ENCODE results near the gene NNMT. TPM values are rescaled to one million over a fixed set of nuclear protein-coding genes. Genes with fewer than 3 reads are reported as not detected.

The NNMT gene
- total and polyA plus RNA-seq, 2 donors (not counting 1 experiment from before 2014, with no cell fraction given): not detected

DNA sequence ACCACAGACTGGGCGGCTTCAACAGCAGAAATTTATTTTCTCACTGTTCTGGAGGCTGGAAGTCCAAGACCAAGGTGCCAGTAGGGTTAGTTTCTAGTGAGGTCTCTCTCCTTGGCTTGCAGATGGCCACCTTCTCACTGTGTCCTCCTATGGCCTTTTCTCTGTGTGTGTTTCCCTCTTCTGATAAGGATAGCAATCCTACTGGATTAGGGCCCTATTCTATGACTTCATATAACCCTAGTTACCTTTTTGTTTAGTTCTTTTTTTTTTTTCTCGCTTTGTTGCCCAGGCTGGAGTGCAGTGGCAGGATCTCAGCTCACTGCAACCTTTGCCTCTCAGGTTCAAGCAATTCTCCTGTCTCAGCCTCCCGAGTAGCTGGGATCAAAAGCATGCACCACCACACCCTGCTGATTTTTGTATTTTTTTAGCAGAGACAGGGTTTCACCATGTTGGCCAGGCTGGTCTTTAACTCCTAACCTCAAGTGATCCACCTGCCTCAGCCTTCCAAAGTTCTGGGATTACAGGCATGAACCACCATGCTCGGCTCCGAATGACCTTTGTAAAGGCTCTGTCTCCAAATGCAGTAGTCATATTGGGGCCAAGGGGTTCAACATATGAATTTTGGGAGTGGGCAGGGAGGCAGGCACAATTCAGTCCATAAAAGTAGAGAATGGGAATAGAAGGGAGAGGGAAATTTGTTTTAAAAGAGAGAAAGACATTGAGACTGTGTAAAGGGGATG lies 25.5 kb upstream of the NNMT start:
- Histone ChIP-seq H3K27me3 (replicated peaks in 1 of 4; ENCODE audit: control extremely low read depth in 1 of 4, control insufficient read depth in 3 of 4, insufficient read depth in 4 of 4, low read length in 3 of 4) (peaks cover 0 to 31% (median 15%) of the 10 kb centered on the region in 4 experiments), H3K9ac (ENCODE audit: low read length) (no peak overlapping the region), H3K36me3 (replicated peaks in 1 of 2; ENCODE audit: control extremely low read depth in 1 of 2, control insufficient read depth in 1 of 2, extremely low read depth in 1 of 2, insufficient read depth in 2 of 2, low read length in 1 of 2) (no peaks in the 10 kb centered on the region), H3K9me3 (ENCODE audit: control extremely low read depth in 1 of 3, control insufficient read depth in 2 of 3, insufficient read depth in 1 of 3, low read length in 2 of 3) (no peaks in the 10 kb centered on the region), H3K27ac (ENCODE audit: low read length in 2 of 2) (no peak overlapping the region), H3K4me2 (replicated peaks; ENCODE audit: low read depth, low read length, poor library complexity, severe bottlenecking) (no peak overlapping the region), H3K4me1 (ENCODE audit: control insufficient read depth in 2 of 2, insufficient read depth in 2 of 2, low read length in 2 of 2) (no peaks in the 10 kb centered on the region), H3K4me3 (ENCODE audit: control extremely low read depth in 1 of 5, extremely low read depth in 1 of 5, insufficient read depth in 1 of 5, low read depth in 2 of 5, low read length in 4 of 5) (no peak overlapping the region), H2AFZ (ENCODE audit: insufficient read depth, low read depth, low read length, poor library complexity, severe bottlenecking) (no peak overlapping the region), H4K20me1 (ENCODE audit: control insufficient read depth, insufficient read depth, low read length, poor library complexity, severe bottlenecking) (no peaks in the 10 kb centered on the region), H3K79me2 (ENCODE audit: control insufficient read depth, insufficient read depth, low read length) (no peaks in the 10 kb centered on the region)
- 89% methylated on average over 4 of the region's 5 CpGs for WGBS (ENCODE audit: insufficient coverage)
- intact Hi-C loops (cut with micrococcal nuclease): no loop called here
- POLR2A ChIA-PET: no interaction called here
- TF ChIP-seq, protein P1, sequence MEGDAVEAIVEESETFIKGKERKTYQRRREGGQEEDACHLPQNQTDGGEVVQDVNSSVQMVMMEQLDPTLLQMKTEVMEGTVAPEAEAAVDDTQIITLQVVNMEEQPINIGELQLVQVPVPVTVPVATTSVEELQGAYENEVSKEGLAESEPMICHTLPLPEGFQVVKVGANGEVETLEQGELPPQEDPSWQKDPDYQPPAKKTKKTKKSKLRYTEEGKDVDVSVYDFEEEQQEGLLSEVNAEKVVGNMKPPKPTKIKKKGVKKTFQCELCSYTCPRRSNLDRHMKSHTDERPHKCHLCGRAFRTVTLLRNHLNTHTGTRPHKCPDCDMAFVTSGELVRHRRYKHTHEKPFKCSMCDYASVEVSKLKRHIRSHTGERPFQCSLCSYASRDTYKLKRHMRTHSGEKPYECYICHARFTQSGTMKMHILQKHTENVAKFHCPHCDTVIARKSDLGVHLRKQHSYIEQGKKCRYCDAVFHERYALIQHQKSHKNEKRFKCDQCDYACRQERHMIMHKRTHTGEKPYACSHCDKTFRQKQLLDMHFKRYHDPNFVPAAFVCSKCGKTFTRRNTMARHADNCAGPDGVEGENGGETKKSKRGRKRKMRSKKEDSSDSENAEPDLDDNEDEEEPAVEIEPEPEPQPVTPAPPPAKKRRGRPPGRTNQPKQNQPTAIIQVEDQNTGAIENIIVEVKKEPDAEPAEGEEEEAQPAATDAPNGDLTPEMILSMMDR (IDR thresholded peaks at IDR 0.05): no peak
- no peak for TF ChIP-seq EZH2 (IDR thresholded peaks at IDR 0.05; ENCODE audit: borderline replicate concordance, insufficient read depth, low read depth, low read length, poor library complexity, severe bottlenecking)
- Mint-ChIP-seq H3K27me3 (peaks cover 48% of the 10 kb centered on the region), H3K27ac (no peak overlapping the region), H3K4me1 (no peaks in the 10 kb centered on the region), H3K9me3 (ENCODE audit: insufficient read depth) (no peaks in the 10 kb centered on the region), H3K4me3 (no peak overlapping the region)
- ATAC-seq (ENCODE audit: low read depth): no peak
- CTCF ChIA-PET: no interaction called here
- no peak for DNase-seq

DNA sequence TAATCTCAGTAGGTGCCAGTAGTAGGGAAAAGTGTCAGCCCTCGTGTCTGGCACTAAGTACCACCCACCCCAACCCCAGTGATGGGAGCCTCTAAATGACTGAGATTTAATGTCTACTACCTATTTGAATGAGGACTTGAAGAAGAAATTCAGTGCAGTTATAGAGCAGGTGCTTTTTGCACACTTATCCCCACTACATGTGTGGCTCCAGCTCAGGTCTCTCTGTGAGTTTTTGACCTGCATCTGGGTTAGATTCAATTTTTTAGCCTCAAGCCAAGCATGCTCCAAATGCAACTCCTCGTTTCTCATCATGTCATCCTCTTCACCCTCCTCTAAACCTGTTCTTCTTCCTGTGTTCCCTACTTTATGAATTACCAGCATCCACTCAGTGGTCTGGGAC lies 24.9 kb upstream of the NNMT start:
- ATAC-seq (ENCODE audit: low read depth) (no peak), DNase-seq (no peak)
- Histone ChIP-seq H3K36me3 (replicated peaks in 1 of 2; ENCODE audit: control extremely low read depth in 1 of 2, control insufficient read depth in 1 of 2, extremely low read depth in 1 of 2, insufficient read depth in 2 of 2, low read length in 1 of 2) (no peaks in the 10 kb centered on the region), H3K4me2 (replicated peaks; ENCODE audit: low read depth, low read length, poor library complexity, severe bottlenecking) (no peak overlapping the region), H3K79me2 (ENCODE audit: control insufficient read depth, insufficient read depth, low read length) (no peaks in the 10 kb centered on the region), H3K27ac (ENCODE audit: low read length in 2 of 2) (no peak overlapping the region), H3K27me3 (replicated peaks in 1 of 4; ENCODE audit: control extremely low read depth in 1 of 4, control insufficient read depth in 3 of 4, insufficient read depth in 4 of 4, low read length in 3 of 4) (peaks cover 0 to 31% (median 15%) of the 10 kb centered on the region in 4 experiments), H3K9me3 (ENCODE audit: control extremely low read depth in 1 of 3, control insufficient read depth in 2 of 3, insufficient read depth in 1 of 3, low read length in 2 of 3) (no peaks in the 10 kb centered on the region), H3K4me1 (ENCODE audit: control insufficient read depth in 2 of 2, insufficient read depth in 2 of 2, low read length in 2 of 2) (no peaks in the 10 kb centered on the region), H3K4me3 (ENCODE audit: control extremely low read depth in 1 of 5, extremely low read depth in 1 of 5, insufficient read depth in 1 of 5, low read depth in 2 of 5, low read length in 4 of 5) (no peak overlapping the region), H2AFZ (ENCODE audit: insufficient read depth, low read depth, low read length, poor library complexity, severe bottlenecking) (no peak overlapping the region), H3K9ac (ENCODE audit: low read length) (no peak overlapping the region), H4K20me1 (ENCODE audit: control insufficient read depth, insufficient read depth, low read length, poor library complexity, severe bottlenecking) (no peaks in the 10 kb centered on the region)
- Mint-ChIP-seq H3K9me3 (ENCODE audit: insufficient read depth) (no peaks in the 10 kb centered on the region), H3K27me3 (peaks cover 51% of the 10 kb centered on the region), H3K4me3 (no peak overlapping the region), H3K4me1 (no peaks in the 10 kb centered on the region), H3K27ac (no peak overlapping the region)
- TF ChIP-seq, protein P1 (IDR thresholded peaks at IDR 0.05): no peak
- no peak for TF ChIP-seq EZH2 (IDR thresholded peaks at IDR 0.05; ENCODE audit: borderline replicate concordance, insufficient read depth, low read depth, low read length, poor library complexity, severe bottlenecking)
- WGBS (ENCODE audit: insufficient coverage): 56% methylated on average over 1 of the region's 2 CpGs
- POLR2A ChIA-PET: no interaction called here
- CTCF ChIA-PET: interaction anchor here (0.8 to 1.3 kb wide), 2 partner anchors 9 to 10 kb away, joined by 3 read pairs; no protein-coding TSS in a partner anchor
- intact Hi-C loops (cut with micrococcal nuclease): no loop called here

Measured in B cell (primary cell).